Measurements from ENCODE around the gene SEMA5A. TPM values are rescaled to one million over a fixed set of nuclear protein-coding genes. Genes with fewer than 3 reads are reported as not detected.

Gene SEMA5A
- total and polyA plus RNA-seq, 4 experiments from 2014 or later, result 1.1 to 4.5 (median 2.4) TPM

GRCh38 chr5:9187614-9188013, 358.3 kb downstream of the SEMA5A start:
- Mint-ChIP-seq H3K27me3 (no peaks in the 10 kb centered on the region), H3K9me3 (peaks cover 0 to 8% (median 4%) of the 10 kb centered on the region in 8 donors), H3K27ac (peak overlapping the region in 1 of 7 donors; percentile 48), H3K36me3 (no peaks in the 10 kb centered on the region), H3K4me3 (no peak overlapping the region), H3K4me1 (no peaks in the 10 kb centered on the region)
- ChIA-PET POLR2A (ENCODE audit: partially characterized antibody) (no interaction called here), CTCF (ENCODE audit: partially characterized antibody) (no interaction called here)
- no peaks in the 10 kb centered on the region for H3K4me1 ChIP-seq (ENCODE audit: insufficient read depth, low read length)
- intact Hi-C loops (cut with micrococcal nuclease), result no loop called here
- no peaks in the 10 kb centered on the region for H3K9me3 ChIP-seq (ENCODE audit: control insufficient read depth in 1 of 2, low read length in 2 of 2)
- no peaks in the 10 kb centered on the region for H3K36me3 ChIP-seq (ENCODE audit: insufficient read depth, low read length)
- H3K4me3 ChIP-seq (ENCODE audit: low read length in 2 of 2), result no peak overlapping the region
- no peak overlapping the region for H3K27ac ChIP-seq (ENCODE audit: low read depth, low read length)
- H3K27me3 ChIP-seq (ENCODE audit: insufficient read depth, low read length), result no peaks in the 10 kb centered on the region
- DNase-seq, result no peak

- Mint-ChIP-seq H3K36me3 (no peaks in the 10 kb centered on the region), H3K27me3 (no peaks in the 10 kb centered on the region), H3K4me1 (no peaks in the 10 kb centered on the region), H3K4me3 (no peak overlapping the region), H3K27ac (no peak overlapping the region), H3K9me3 (peaks cover 0 to 8% (median 4%) of the 10 kb centered on the region in 8 donors)
- Histone ChIP-seq H3K36me3 (ENCODE audit: insufficient read depth, low read length) (no peaks in the 10 kb centered on the region), H3K4me3 (ENCODE audit: low read length in 2 of 2) (no peak overlapping the region), H3K4me1 (ENCODE audit: insufficient read depth, low read length) (no peaks in the 10 kb centered on the region), H3K27ac (ENCODE audit: low read depth, low read length) (no peak overlapping the region), H3K27me3 (ENCODE audit: insufficient read depth, low read length) (no peaks in the 10 kb centered on the region), H3K9me3 (ENCODE audit: control insufficient read depth in 1 of 2, low read length in 2 of 2) (no peaks in the 10 kb centered on the region)
- intact Hi-C loops (cut with micrococcal nuclease), result no loop called here
- no peak for DNase-seq
- ChIA-PET CTCF (ENCODE audit: partially characterized antibody) (no interaction called here), POLR2A (ENCODE audit: partially characterized antibody) (no interaction called here)
Observed at GRCh38 chr5:9186069-9186468, 359.8 kb downstream of the SEMA5A start.

- Histone ChIP-seq H3K4me3 (ENCODE audit: low read length in 2 of 2) (no peak overlapping the region), H3K27ac (ENCODE audit: low read depth, low read length) (no peak overlapping the region), H3K27me3 (ENCODE audit: insufficient read depth, low read length) (no peaks in the 10 kb centered on the region), H3K9me3 (ENCODE audit: control insufficient read depth in 1 of 2, low read length in 2 of 2) (no peaks in the 10 kb centered on the region), H3K4me1 (ENCODE audit: insufficient read depth, low read length) (no peaks in the 10 kb centered on the region), H3K36me3 (ENCODE audit: insufficient read depth, low read length) (no peaks in the 10 kb centered on the region)
- intact Hi-C loops (cut with micrococcal nuclease), result no loop called here
- H3K4me3 Mint-ChIP-seq, result no peak overlapping the region
- H3K27me3 Mint-ChIP-seq, result no peaks in the 10 kb centered on the region
- H3K9me3 Mint-ChIP-seq, result peaks cover 0 to 6% (median 4%) of the 10 kb centered on the region in 8 donors
- no peaks in the 10 kb centered on the region for H3K36me3 Mint-ChIP-seq
- no peak for DNase-seq
- CTCF ChIA-PET (ENCODE audit: partially characterized antibody), result no interaction called here
- POLR2A ChIA-PET (ENCODE audit: partially characterized antibody), result no interaction called here
- H3K27ac Mint-ChIP-seq, result no peak overlapping the region
- H3K4me1 Mint-ChIP-seq, result no peaks in the 10 kb centered on the region
Observed at GRCh38 chr5:9183992-9184391, 361.9 kb downstream of the SEMA5A start.

- no peaks in the 10 kb centered on the region for H3K27me3 ChIP-seq (ENCODE audit: insufficient read depth, low read length)
- no peaks in the 10 kb centered on the region for H3K36me3 Mint-ChIP-seq
- no peaks in the 10 kb centered on the region for H3K9me3 ChIP-seq (ENCODE audit: control insufficient read depth in 1 of 2, low read length in 2 of 2)
- no peaks in the 10 kb centered on the region for H3K4me1 ChIP-seq (ENCODE audit: insufficient read depth, low read length)
- H3K27ac ChIP-seq (ENCODE audit: low read depth, low read length), result no peak overlapping the region
- no peak overlapping the region for H3K4me3 ChIP-seq (ENCODE audit: low read length in 2 of 2)
- ChIA-PET CTCF (ENCODE audit: partially characterized antibody) (no interaction called here), POLR2A (ENCODE audit: partially characterized antibody) (no interaction called here)
- intact Hi-C loops (cut with micrococcal nuclease), result no loop called here
- peaks cover 0 to 5% (median 3%) of the 10 kb centered on the region in 8 donors for H3K9me3 Mint-ChIP-seq
- H3K27ac Mint-ChIP-seq, result peak overlapping the region in 2 of 7 donors; percentile 7 to 47
- no peaks in the 10 kb centered on the region for H3K4me1 Mint-ChIP-seq
- no peaks in the 10 kb centered on the region for H3K27me3 Mint-ChIP-seq
- no peaks in the 10 kb centered on the region for H3K36me3 ChIP-seq (ENCODE audit: insufficient read depth, low read length)
- DNase-seq, result no peak
- no peak overlapping the region for H3K4me3 Mint-ChIP-seq
Observed at GRCh38 chr5:9182899-9183695, 362.8 kb downstream of the SEMA5A start.

GRCh38 chr5:9176641-9177040, 369.2 kb downstream of the SEMA5A start:
- Histone ChIP-seq H3K27me3 (ENCODE audit: insufficient read depth, low read length) (no peaks in the 10 kb centered on the region), H3K36me3 (ENCODE audit: insufficient read depth, low read length) (no peaks in the 10 kb centered on the region), H3K27ac (ENCODE audit: low read depth, low read length) (no peak overlapping the region), H3K9me3 (ENCODE audit: control insufficient read depth in 1 of 2, low read length in 2 of 2) (no peaks in the 10 kb centered on the region), H3K4me1 (ENCODE audit: insufficient read depth, low read length) (no peaks in the 10 kb centered on the region), H3K4me3 (ENCODE audit: low read length in 2 of 2) (no peak overlapping the region)
- POLR2A ChIA-PET (ENCODE audit: partially characterized antibody), result no interaction called here
- Mint-ChIP-seq H3K27me3 (no peaks in the 10 kb centered on the region), H3K4me3 (no peak overlapping the region), H3K9me3 (peaks cover 0 to 7% (median 2%) of the 10 kb centered on the region in 8 donors), H3K4me1 (no peaks in the 10 kb centered on the region), H3K36me3 (no peaks in the 10 kb centered on the region), H3K27ac (no peak overlapping the region)
- intact Hi-C loops (cut with micrococcal nuclease), result no loop called here
- no peak for DNase-seq
- CTCF ChIA-PET (ENCODE audit: partially characterized antibody), result no interaction called here

- H3K27ac ChIP-seq (ENCODE audit: low read depth, low read length), result no peak overlapping the region
- peaks cover 0 to 7% (median 1%) of the 10 kb centered on the region in 8 donors for H3K9me3 Mint-ChIP-seq
- no peak overlapping the region for H3K4me3 ChIP-seq (ENCODE audit: low read length in 2 of 2)
- ChIA-PET CTCF (ENCODE audit: partially characterized antibody) (no interaction called here), POLR2A (ENCODE audit: partially characterized antibody) (no interaction called here)
- no peaks in the 10 kb centered on the region for H3K27me3 ChIP-seq (ENCODE audit: insufficient read depth, low read length)
- no peak for DNase-seq
- intact Hi-C loops (cut with micrococcal nuclease), result no loop called here
- no peaks in the 10 kb centered on the region for H3K27me3 Mint-ChIP-seq
- no peaks in the 10 kb centered on the region for H3K9me3 ChIP-seq (ENCODE audit: control insufficient read depth in 1 of 2, low read length in 2 of 2)
- H3K36me3 ChIP-seq (ENCODE audit: insufficient read depth, low read length), result no peaks in the 10 kb centered on the region
- no peak overlapping the region for H3K27ac Mint-ChIP-seq
- no peak overlapping the region for H3K4me3 Mint-ChIP-seq
- H3K4me1 ChIP-seq (ENCODE audit: insufficient read depth, low read length), result no peaks in the 10 kb centered on the region
- H3K36me3 Mint-ChIP-seq, result no peaks in the 10 kb centered on the region
- H3K4me1 Mint-ChIP-seq, result no peaks in the 10 kb centered on the region
Observed at GRCh38 chr5:9174446-9174845, 371.4 kb downstream of the SEMA5A start.

GRCh38 chr5:9173281-9174048, 372.4 kb downstream of the SEMA5A start:
- Histone ChIP-seq H3K4me1 (ENCODE audit: insufficient read depth, low read length) (no peaks in the 10 kb centered on the region), H3K9me3 (ENCODE audit: control insufficient read depth in 1 of 2, low read length in 2 of 2) (no peaks in the 10 kb centered on the region), H3K27me3 (ENCODE audit: insufficient read depth, low read length) (no peaks in the 10 kb centered on the region), H3K4me3 (ENCODE audit: low read length in 2 of 2) (no peak overlapping the region), H3K27ac (ENCODE audit: low read depth, low read length) (no peak overlapping the region), H3K36me3 (ENCODE audit: insufficient read depth, low read length) (no peaks in the 10 kb centered on the region)
- ChIA-PET POLR2A (ENCODE audit: partially characterized antibody) (no interaction called here), CTCF (ENCODE audit: partially characterized antibody) (no interaction called here)
- no peak for DNase-seq
- Mint-ChIP-seq H3K4me1 (no peaks in the 10 kb centered on the region), H3K27ac (no peak overlapping the region), H3K27me3 (no peaks in the 10 kb centered on the region), H3K4me3 (no peak overlapping the region), H3K9me3 (peaks cover 0 to 7% (median 1%) of the 10 kb centered on the region in 8 donors), H3K36me3 (no peaks in the 10 kb centered on the region)
- intact Hi-C loops (cut with micrococcal nuclease), result no loop called here

All from CD4-positive, alpha-beta memory T cell (primary cell).